HG03378 (cell line): ENCODE data around the gene ABHD6.
"Not testable (repeated sequence)": the region's sequence is repeated elsewhere in the genome, so short reads cannot be mapped to it uniquely, and the experiment has no call there.

ENCODE experiments used
- ATAC-seq: cut with Tn5 transposase; IDR thresholded peaks from one replicate; pipeline ENCODE4 v1.9.1; 2021; ENCODE audit warnings: mild to moderate bottlenecking, moderate library complexity; ENCODE audit not compliant: unreplicated experiment

The ABHD6 gene

GRCh38 chr3:58237238-58237940, at the start of gene ABHD6:
Gene ABHD6 (plus strand): TSS chr3:58237792. CDS start chr3:58256587, 18,795 bp downstream.
- ATAC-seq, result peak; percentile 45

- ATAC-seq, result no peak
Observed at GRCh38 chr3:58188173-58188564, 49.4 kb upstream of the ABHD6 start.

DNA sequence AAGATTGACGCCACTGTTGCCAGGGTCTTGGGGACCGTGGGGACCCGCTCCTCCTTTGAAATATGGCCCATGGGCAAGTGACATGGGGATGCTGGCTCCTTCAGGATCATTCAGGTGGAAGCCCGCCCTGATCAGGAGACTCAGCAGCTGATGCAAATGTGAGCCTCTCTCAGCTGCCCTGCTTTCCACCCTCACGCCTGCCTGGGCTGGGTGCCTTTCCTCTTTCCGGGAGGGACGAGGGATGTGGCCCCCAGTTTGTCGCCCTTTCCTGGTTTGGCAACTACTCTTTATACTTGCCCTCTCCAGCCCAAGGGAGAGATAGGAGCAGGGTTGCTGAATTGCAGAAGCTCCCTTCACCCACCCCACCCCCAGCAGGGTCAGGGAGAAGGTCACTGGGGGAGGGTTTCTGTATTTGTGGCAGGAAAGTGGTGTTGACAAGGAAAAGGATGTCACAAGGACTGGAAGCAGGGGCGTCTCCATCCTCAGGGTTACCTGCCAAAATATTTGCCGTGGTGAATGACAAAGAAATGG, 48.6 kb upstream of the ABHD6 start:
- ATAC-seq, result no peak

DNA sequence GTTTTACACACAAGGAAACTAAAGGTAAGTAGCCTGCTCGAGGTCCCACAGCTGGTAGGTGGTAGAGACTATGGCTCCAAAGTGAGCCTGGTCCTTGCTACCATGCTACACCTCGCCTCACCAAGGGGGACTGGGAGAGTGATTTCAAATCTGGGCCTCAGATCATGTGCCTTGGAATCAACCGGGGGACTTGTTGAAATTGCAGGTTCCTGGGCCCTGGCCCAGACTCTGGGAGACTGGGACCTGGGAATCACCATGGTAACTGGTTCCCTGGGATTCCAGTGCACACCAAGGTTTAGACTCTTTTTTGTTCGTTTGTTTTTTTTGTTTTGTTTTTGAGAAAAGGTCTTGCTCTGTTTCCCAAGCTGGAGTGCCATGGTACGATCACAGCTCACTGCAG, 47.9 kb upstream of the ABHD6 start:
- no peak for ATAC-seq

DNA sequence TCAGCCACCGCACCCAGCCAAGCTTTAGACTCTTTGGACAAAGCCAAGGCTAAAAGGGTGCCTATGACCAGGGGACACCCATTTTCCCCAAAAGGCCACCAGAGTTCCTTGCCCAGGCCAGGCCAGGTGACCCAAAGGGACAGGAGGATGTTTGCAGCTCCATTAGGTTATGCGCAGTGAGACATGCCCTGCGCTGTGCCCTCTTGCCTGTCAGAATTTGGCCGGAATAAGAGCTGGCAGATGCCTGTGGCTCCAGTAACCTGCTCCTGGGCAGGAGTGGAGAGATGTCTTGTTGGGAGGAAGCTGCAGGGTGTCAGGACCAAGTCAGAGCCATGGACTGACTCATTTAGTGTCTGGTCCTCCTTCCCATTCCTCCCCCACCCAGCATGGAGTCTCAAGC, 47.3 kb upstream of the ABHD6 start:
- ATAC-seq, result no peak

GRCh38 chr3:58190882-58191281, 46.7 kb upstream of the ABHD6 start:
- no peak for ATAC-seq

DNA sequence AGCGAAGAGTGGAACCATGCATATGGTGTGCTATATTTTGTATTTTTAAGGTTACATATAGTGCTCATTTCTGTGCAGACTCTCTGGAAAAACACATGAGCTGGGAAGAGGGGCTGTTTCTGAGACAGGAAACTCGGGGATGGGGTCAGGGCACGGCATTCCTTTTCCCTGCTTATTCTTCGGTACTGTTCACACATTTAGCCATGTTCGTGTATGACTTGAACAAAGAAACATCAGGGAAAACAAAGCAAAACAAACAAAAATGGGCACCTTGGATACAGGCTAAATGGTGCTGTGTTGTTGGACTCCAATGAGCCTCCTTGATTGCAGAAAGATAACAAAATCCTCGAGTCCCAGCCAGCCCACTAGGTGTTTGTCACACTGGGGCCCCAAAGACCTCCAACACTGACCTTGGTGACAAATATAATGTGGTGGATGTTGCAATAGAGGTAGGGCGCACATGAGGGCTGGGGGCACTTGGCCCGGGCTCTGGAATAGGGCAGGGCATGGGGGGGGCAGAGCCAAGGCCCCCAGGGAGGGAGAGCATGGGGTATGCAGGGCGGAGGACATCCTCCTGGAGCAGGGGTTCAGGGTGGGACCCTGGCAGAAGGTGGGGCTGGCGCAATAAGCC, 46.1 kb upstream of the ABHD6 start:
- no peak for ATAC-seq

- ATAC-seq, result no peak
Observed at GRCh38 chr3:58192069-58192468, 45.5 kb upstream of the ABHD6 start.

GRCh38 chr3:58193682-58194407, 43.7 kb upstream of the ABHD6 start:
- no peak for ATAC-seq

- no peak for ATAC-seq
Observed at GRCh38 chr3:58197588-58197987, 40.0 kb upstream of the ABHD6 start.

DNA sequence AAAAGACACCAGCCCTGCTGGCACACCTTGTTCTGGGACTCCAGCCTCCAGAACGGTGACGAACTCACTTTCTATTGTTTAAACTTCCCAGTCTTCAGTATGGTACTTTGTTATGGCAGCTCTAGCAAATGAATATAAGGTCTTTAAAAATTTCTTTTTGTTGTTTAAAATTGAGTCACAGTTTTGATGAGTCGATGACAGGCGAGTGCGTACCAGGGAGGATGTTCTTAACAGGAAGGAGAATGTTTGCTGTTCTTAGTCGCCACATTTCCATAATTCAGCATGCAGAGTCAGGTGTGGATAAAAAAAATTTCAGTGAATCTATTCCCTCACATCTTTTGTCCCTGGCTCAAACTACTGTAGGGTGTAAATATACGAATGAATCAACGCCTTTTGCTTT, 39.2 kb upstream of the ABHD6 start:
- no peak for ATAC-seq

DNA sequence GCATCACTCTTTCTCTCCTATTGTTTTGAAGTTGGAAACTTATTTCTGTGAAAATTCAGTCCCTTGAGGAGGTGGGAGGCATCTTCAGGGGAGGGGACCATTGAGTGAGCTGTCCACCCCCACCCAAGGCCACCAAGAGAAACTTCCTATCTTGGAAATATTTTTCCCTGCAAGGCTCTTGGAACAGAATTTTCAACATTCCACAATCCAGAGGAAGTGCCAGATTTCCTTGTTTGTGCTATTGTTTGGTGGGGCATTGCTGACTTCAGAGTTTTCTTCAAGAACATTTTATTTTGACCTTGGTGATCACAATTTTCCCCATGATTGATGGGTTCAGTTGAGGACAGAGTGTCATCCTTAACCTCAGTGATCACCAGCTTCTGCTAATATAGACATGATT, 38.8 kb upstream of the ABHD6 start:
- ATAC-seq, result no peak

GRCh38 chr3:58200121-58200709, 37.4 kb upstream of the ABHD6 start:
- ATAC-seq, result no peak

DNA sequence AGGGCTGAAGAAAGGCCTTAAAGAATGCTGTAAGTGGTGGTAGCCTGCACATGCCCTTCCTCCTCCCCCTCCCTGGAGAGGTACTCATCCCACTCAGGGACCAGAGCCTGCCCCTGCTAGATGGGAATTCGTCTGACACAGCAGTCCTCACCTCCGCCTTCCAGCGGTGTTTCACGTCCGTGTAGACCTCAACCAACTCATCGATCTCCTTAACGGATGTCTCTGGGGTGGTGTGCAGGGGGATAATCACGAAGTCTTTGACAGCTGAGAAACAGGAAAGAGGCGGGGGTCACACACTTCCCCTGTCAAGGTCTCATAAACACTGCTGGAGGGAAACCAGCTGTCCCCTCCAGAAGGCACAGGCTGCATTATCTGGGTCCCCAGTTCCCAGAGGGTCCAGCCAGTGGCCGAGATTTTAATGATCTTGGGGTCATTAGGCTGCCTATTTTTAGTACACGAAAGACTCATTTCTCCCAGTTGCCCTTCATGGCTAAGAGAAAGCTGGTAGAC, 36.7 kb upstream of the ABHD6 start:
- no peak for ATAC-seq

DNA sequence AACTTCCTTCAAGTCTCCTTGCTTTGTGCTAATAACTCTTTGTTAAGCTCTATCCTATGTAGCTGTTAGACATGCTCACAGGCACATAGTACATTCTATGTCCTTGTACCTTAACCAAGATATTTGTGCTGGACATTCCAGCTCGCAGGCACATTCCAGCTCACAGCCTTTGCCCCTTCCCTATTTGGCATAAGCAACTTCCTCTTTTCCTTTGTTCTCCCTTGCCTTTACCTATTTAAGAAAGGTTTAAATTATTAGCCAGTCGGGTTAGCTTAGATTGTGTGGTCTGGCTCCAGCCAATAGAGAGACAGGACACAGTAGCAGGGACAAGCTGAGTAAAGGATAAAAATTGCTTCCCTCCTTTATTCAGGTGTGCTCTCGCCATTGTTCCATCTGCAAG, 36.1 kb upstream of the ABHD6 start:
- not testable (repeated sequence) for ATAC-seq

GRCh38 chr3:58202917-58203360, 34.7 kb upstream of the ABHD6 start:
- ATAC-seq, result peak; percentile 62

DNA sequence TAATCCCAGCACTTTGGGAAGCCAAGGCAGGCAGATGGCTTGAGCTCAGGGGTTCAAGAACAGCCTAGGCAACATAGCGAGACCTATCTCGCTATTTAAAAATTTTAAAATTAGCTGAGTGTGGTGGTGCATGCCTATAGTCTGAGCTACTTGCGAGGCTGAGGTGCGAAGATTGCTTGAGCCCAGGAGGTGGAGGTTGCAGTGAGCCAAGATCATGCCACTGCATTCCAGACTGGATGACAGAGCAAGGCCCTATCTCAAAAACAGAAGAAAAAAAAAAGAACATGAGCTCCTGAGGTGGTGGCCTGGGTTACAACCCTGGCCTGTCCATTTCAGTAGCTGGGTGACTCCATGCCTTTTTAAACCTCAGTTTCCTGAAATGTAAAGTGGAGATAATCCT, 34.1 kb upstream of the ABHD6 start:
- ATAC-seq, result no peak

DNA sequence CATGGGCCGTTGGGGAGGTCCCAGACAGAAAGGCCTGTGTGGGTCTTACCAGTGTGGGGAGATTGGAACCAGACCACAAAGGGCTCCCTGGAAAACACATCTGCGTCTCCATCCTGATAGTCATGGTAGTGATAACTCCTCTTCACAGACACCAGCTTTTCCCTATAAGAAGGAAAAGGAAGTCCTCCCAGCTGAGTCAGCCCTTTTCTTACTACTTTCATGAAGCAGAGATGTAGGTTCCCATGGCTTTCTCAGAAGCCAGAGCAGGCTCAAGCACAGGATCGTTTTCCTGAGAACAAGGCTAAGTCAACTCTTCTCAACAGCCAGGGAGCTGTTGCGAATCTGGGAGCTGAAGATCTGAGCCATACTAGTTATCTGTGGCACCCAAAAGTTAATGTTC, 32.9 kb upstream of the ABHD6 start:
- ATAC-seq, result no peak

- ATAC-seq, result no peak
Observed at GRCh38 chr3:58205981-58206380, 31.6 kb upstream of the ABHD6 start.

- ATAC-seq, result no peak
Observed at GRCh38 chr3:58206406-58207011, 31.1 kb upstream of the ABHD6 start.

DNA sequence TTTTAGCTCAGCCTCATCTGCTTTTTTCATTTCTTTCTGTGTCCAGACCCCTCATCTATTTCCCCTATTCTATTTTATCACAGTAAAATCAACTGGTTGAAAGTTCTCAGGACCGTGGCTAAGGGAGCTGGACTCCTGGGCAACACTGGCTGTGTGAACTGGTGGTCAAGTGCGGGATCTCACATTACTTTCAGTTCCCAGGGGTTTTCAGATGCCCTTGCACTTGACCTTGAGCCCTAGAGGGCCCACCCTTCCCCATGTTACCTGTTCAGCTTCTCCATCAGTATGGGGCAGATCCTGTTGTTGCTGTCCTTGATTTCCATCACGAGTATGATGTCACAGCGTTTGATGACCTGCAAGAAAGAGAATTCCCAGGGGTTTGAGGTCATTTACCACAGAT, 29.6 kb upstream of the ABHD6 start:
- no peak for ATAC-seq
